ENCODE measurements around the gene HERC3. TPM values are rescaled to one million over a fixed set of nuclear protein-coding genes. Genes with fewer than 3 reads are reported as not detected.

HERC3 gene
- polyA plus RNA-seq = 1 to 10 TPM; 3.7 to 8.5 (median 7.2) TPM

DNA sequence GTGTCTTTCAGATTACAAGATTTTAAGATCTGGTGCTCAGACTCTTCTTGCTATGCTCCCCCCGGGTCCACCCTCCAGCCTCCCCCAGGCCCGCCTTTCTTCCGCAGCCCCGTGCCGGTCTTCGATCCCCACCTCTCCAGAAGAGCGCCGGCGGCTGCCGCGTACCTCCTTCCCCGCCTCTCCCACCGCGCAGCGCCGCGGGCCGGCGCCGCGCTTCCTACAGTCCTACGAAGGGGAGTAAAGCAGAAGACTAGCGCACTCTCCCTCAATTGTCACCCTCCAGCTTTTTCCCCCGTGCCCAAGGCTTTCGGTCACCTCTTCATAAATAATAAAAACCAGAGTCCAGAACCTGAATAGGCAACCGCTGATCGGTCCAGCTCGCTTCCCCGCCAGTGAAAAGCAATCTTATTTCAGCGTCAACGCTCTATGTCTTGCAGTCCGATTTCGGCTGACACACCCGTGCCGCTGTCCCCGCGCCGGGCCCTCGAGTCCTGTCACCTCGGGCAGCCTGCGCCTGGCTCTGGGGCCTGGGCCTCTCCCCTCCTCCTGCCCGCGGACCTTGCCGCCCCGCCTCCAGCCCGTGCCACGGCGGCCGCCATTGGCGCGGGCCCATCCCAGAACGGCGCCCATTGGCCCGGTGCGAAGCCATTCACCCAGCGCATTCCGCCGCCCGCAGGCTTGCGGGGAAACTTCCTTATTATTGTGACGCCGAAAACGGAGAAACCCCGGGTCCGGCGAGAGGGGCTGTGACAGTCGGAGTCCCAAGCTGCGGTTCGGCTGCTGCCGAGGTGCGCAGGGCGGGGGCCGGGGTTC is at the start of gene HERC3:
Gene HERC3, plus strand, starts transcription at position 694 of the 813 bp plus-strand sequence. CDS start 13,344 bp downstream, outside the sequence.
- H3K27ac ChIP-seq (ENCODE audit: low read depth, low read length) = peak within 1 kb of the TSS; percentile 45
- 0 to 1% (median 0%) methylated on average over 62 to 73 of the region's 73 CpGs for WGBS, 3 donors

DNA sequence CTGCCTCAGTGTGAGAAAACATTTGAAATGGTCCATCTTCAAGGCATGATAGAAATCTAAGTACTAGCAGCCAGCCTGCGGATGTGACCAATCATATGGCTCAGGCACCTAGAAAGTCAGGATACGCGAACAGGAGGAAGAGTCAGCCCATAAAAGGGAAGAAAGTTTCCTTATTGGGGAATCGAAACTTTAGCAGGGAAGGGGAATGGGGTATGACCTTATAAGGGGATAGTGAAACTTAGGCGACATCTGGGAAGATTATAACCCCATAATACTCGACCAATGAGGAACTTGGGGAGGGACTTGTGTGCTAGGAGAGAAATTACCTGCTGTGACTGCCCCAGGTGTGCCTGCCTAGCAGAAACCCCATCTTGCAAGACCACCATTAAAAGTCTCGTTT is 42.5 kb upstream of the HERC3 start:
- 87 to 95% (median 88%) methylated on average over 7 of the region's 7 CpGs for WGBS, 3 donors

DNA sequence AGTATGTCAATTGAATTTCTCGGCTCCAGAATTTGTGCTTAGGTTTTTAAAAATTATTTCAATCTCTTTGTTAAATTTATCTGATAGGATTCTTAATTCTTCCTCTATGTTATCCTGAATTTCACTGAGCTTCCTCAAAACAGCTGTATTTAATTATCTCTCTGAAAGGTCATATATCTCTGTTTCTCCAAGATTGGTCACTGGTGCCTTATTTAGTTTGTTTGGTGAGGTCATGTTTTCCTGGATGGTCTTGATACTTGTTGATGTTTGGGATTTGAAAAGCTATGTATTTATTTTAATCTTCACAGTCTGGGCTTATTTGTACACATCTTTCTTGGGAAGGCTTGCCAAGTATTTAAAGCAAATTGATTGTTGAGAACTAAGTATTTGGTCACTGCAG is 24.7 kb upstream of the HERC3 start:
- no peak overlapping the region for H3K27ac ChIP-seq (ENCODE audit: low read depth, low read length)
- 83 to 93% (median 92%) methylated on average over 1 of the region's 1 CpG for WGBS, 3 donors

More for the DNA sequence above, 42.5 kb upstream of the HERC3 start:
- H3K27ac ChIP-seq (ENCODE audit: low read depth, low read length) = no peak overlapping the region

DNA sequence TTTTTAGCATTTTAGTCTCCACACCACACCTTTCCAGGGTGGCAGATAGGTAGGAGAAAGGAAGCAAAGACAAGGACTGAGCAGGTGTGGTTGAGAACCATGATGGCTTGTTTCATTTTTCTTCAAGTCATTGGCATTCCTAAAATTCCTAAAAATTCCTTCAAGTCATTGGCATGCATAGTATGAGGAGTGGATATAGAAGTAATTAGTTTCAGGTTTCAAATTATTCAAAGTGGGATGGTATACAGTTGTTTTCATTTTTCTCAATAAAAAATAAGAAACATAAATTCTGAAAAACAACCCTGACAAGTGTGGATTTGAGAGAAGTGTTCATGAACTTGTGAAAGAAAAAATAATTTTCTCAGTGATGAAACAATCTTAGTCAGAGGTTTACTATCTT is 22.3 kb upstream of the HERC3 start:
- H3K27ac ChIP-seq (ENCODE audit: low read depth, low read length) = no peak overlapping the region

DNA sequence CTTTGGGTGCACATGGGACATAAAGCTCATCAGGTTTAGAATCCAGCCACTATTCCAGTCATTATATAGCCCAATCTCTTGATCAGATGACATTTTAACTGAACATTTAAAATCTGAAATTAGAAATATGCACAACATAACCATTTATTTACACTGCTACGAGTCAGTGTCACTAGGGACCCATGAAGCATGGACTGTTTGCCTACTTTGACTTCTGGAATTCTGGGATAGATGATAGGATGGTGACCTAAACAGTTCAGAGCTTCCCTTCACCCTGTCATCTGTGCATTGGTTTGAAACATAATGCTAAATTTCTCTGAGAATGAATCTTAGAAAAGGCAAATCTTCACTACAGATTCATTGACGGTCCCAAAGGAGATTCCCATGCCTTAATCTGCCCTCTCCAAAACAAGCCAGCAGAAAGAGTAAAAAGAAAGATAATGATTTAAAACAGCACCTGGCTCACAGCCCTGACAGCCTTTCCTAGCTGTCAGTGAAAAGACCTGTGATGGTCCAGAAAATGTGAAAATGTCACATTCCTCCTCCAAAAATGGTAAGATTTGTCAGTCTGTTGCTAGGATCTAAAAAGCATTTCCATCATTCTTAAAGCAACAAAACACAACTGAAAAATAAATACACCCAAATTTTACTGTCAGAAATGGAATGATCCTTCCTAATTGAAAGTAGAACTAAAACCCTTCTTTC is 18.9 kb upstream of the HERC3 start:
- H3K27ac ChIP-seq (ENCODE audit: low read depth, low read length) = no peak overlapping the region
- WGBS, 3 donors = 52 to 61% (median 56%) methylated on average over 2 of the region's 2 CpGs

DNA sequence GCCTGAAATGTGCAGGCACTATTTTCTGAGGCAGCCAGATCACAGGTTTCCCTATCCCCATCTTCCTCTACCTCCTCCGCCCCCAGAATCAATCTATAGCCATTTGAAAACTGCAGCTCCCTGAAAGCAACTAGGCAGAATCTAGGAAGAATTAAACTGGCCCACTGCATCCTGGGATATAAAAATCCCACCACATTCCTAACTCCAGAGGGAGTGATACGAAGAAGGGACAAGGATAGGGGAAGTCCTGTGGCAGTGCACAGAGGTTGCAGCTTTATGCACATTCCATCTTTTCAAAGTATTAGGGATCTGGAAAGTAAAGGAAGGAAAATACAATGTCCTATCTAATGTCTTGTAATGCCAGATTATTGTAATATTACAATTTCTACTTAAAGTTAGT is 18.3 kb upstream of the HERC3 start:
- 72 to 78% (median 77%) methylated on average over 2 of the region's 2 CpGs for WGBS, 3 donors
- H3K27ac ChIP-seq (ENCODE audit: low read depth, low read length) = no peak overlapping the region

DNA sequence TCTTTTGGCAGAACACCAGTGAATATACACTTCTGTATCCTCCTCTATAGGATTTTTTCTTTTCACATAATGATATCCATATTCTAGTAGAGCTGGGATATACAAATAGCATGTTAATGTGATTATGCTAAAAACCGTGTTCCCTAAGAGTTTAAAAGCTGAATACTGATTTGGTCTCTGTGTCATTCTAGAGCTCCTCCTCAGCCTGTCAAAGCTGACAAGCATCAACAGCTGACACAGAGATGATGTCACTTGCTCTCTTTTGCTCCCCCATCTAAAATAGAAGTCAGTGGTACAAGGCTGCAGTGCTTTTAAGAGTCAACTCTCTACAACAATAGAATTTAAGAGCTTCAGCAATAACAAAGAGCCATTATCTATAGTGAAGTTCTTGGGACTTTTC is 17.1 kb upstream of the HERC3 start:
- 59 to 85% (median 74%) methylated on average over 1 of the region's 1 CpG for WGBS, 3 donors
- H3K27ac ChIP-seq (ENCODE audit: low read depth, low read length) = no peak overlapping the region

DNA sequence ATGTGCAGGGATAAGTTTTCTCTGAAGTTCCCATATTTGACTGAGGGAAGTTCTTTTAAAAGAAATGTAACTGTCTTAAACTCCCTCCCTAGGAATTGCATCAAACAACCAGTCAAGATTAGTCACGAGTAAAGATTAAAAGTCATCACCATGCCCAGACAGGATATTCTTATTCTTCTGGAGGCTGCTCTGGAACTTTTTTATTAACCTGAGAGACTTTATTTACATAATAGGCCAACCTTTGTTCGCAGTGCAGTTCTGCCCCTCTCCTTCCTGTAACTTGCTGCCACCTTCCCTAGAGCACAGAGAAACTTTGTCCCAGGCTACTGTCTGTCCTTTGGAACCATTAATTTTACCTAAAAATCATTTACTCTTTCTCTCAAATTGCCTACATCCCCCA is 9.8 kb upstream of the HERC3 start:
- no peak overlapping the region for H3K27ac ChIP-seq (ENCODE audit: low read depth, low read length)
- WGBS, 3 donors = 73 to 84% (median 82%) methylated on average over 2 of the region's 2 CpGs

DNA sequence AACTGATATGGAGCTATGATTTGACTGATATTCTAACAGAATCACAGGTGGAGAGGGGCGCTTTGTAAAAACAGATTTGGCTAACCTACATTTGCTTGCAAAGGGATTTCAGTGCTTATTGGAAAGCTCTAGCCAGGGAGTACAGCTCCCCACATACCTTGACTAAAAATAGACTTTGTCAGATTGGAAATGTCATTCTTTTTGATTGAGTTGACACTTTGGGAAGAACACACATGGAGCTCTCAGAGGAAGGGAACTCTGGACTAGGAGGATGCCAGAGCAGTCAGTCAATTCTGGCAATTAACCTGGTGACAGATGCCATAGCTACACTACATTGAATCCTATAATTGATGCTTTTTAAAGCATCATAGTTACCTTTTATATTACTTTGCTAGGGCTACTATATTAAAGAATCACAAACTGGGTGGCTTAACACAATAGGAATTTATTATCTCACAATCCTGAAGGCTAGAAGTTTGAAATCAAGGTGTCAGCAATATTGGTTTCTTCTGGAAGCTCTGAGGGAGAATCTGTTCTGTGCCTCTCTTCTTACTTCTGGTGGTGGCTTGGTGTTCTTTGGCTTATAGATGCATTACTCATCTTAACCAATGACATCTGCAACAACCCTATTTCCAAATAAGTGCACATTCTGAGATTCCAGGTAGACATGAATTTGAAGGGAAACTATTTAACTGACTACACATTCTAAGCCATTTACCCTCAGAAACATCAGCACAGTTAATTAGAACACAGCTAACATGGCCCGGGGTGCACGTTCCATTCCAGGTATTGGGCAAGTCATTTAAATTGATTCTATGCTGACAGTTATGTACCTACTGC is 8.4 kb upstream of the HERC3 start:
- H3K27ac ChIP-seq (ENCODE audit: low read depth, low read length) = no peak overlapping the region
- 85 to 97% (median 95%) methylated on average over 3 of the region's 3 CpGs for WGBS, 3 donors

DNA sequence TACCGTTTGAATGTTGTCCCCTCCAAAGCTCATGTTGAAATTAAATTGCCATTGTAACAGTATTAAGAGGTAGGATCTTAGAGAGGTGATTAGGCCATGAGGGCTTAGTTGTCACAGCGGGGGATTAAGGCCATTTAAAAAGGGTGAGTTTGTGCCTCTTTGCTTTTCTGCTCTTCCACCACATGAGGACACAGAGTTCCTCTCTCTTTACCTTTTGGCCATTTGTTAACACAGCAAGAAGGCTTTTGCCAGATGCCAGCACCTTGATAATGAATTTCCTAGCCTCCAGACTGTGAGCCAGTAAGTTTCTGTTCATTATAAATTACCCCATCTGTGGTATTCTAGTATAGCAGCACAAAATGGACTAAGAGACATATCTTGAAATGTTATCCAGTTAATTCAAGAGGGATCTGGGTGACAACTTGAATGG is 7.8 kb upstream of the HERC3 start:
- H3K27ac ChIP-seq (ENCODE audit: low read depth, low read length) = no peak overlapping the region
- 76 to 91% (median 91%) methylated on average over 2 of the region's 2 CpGs for WGBS, 3 donors

DNA sequence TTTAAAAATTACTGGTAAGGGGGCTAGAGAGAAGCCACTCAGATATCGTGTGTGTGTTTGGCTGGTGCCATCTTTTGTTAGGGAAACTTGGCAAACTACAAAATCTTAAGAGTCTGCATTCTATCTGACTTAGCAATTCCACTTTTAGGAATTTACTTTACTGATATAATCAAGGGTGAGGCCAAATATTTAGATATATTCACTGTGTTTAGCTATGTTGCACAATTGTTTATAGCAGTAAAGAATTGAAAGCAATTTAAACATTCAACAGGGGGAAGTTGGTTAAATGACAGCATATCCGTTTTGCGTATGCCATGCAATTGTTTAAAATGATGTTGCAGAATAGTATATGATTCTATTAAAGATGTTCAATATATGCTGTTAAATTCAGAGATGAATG is 6.4 kb upstream of the HERC3 start:
- 82 to 91% (median 91%) methylated on average over 3 of the region's 3 CpGs for WGBS, 3 donors
- H3K27ac ChIP-seq (ENCODE audit: low read depth, low read length) = no peak overlapping the region

DNA sequence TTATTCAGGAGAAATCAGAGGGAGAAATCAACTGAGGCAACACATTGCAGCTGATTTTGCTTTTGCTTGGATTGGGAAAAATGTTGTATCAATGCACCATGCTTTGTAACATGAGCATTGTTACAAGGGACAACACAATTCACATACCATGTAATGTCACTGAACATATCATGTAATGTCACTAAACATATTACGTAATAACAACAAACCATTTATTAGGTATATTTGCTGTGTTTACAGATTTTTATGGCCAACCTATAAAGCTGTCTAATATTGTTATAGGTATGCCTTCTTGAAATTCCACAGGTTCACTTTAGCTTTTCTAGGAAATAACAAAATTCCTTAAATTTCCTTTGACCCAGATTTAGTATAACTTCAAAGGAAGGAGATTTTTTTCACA is 5.0 kb upstream of the HERC3 start:
- 96 to 100% (median 98%) methylated on average over 1 of the region's 1 CpG for WGBS, 3 donors
- no peak overlapping the region for H3K27ac ChIP-seq (ENCODE audit: low read depth, low read length)

DNA sequence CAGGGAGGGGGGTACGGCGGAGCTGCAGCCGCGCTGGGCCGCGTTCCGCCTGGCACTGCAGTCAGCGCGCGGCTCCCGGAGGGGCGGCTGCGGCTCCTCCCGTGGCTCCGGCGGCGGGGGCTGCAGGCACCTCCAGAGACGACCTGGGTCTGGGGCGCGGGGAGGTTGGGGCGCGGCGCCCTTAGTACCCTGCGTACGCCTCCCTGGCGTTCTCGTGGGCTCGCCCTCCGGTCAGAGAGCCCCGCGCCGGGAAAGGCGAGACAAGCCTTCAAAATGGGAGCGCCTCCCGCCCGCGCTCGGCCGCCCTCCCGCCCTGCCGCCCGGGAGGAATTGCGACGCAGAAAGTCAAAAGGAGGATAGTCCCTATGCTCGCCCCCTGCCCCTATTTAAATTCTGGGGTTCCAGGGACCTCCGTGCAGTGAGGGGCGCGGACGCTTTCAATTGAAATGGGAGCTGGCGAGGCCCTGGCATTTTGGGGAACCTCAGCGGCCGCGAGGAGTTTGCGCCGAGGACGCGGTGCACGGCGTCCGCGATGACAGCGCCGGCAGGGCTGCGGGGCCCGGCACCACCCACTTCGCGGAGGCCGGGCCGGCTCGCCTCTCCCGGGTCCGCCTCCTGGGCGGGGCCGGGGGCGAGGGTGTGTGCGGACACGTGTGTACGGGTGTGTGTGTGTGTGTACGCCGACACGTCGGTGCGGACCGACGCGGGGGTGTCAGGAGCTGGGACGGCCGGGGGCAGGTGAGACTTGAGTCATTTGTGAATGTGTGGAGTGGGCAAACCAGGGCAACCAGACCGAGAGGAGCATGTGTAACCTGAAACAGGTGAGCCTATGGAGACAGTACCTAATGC is 544 bp downstream of the HERC3 start:
- WGBS, 3 donors = 1% methylated on average over 85 to 89 of the region's 89 CpGs

DNA sequence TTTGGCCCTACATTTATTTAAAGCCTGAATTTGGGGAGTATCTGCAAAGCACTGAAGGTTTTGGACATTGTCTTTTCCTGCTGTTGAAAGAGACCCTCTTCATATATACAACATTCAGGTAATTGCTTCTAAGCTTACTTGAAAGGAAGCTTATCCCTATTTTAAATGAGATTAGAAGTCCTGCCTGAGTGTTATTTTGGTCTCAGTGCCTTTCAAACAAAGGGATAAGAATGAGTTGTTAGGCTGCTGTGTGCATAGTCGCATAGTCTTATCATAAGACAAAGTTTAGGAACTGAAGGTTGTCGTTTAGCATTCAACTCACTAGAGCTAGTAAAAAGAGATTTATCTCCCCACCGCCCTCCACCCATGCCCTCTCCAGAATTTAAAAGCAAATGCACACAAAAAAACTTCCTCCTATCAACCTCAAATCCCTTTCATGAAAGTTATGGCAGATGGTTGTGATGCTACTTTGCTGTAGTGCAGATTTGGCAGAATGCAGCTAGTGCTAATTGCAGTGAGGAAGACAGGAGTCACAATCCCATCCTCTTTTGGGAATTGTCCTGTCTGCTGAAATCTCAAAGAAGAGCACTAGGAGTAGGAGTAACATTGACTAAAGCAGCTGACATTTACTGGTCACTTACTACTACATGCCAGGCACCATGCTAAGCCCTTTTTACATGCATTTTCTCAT is 5.8 kb downstream of the HERC3 start:
- WGBS, 3 donors = 34 to 83% (median 77%) methylated on average over 3 of the region's 3 CpGs
- H3K27ac ChIP-seq (ENCODE audit: low read depth, low read length) = no peak overlapping the region

More for the DNA sequence above, 544 bp downstream of the HERC3 start:
- peak overlapping the region; percentile 45 for H3K27ac ChIP-seq (ENCODE audit: low read depth, low read length)

DNA sequence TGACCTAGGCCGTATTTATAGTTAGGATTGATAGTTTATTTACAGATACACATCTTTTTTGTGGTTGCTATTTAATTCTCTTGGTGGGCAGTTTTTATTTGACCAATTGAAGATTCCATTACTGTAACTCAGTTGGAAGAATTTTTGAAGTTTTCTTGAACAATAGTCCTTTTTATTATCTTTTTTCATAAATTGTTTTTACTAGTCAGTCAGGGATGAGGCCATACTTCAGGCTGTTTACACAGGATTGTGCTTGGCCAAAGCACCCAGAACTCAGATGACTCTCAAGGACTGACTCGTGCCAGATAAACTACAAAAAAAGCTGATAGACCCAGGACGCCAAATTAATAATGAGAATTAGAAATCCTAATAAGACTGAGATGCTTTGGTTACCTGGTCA is 7.0 kb downstream of the HERC3 start:
- H3K27ac ChIP-seq (ENCODE audit: low read depth, low read length) = no peak overlapping the region
- 56 to 86% (median 85%) methylated on average over 3 of the region's 3 CpGs for WGBS, 3 donors

DNA sequence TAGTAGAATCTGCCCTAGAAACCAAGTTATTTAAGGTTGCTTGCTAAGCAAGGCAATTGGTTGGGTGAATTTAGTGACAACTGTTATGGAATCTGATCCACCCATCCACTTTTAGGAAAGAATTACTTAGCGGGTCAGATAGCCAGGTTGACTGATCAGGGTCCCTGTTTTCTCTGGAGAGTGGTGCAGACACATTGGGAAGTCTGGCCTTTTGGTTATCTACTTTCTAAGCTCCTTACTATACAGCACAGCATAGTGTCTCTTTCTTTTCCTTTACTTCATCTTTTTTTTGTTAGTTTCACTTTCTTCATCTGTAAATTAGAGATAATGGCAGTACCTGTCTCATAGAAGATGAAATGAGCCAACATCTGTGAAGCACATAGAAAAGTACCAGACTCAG is 7.4 kb downstream of the HERC3 start:
- H3K27ac ChIP-seq (ENCODE audit: low read depth, low read length) = no peak overlapping the region
- WGBS, 3 donors = 70 to 93% (median 81%) methylated on average over 1 of the region's 1 CpG

DNA sequence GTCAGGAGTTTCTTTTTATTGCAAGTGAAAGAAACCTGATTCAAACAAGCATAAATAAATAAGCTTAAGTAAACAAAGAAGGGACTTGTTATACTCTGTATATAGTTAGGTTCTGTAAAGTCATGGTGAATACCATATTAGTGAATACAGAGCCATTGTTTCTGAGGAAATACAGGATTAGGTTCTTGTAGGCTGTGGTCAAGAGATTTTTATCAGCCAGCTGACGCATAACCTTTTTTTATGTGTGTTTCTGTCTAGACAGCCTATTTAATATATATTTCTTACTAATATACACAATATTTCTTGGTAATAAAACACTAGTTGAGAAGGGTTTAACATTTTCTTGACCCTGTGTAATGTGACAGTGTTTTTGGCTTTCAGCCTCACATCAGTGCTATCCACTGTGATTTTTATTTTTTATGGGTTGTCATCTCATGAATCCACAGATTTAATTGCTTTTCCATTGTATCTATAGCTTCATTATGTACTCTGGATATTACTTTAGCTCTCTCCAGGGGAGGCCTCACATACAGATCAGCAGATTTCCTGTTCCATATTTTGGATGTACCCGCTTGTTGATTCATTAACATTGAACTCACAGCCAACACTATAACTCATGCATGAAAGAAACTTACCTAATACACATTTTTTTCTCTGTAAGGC is 8.0 kb downstream of the HERC3 start:
- H3K27ac ChIP-seq (ENCODE audit: low read depth, low read length) = no peak overlapping the region
- 89 to 91% (median 91%) methylated on average over 2 of the region's 2 CpGs for WGBS, 3 donors

All from adipose tissue (tissue), 3 donors.